HG02884 (cell line): Measurements from ENCODE around the gene ACTL6B.
"Not testable (repeated sequence)": the region's sequence is repeated elsewhere in the genome, so short reads cannot be mapped to it uniquely, and the experiment has no call there.

ENCODE experiments used
- ATAC-seq: cut with Tn5 transposase; IDR thresholded peaks from one replicate; pipeline ENCODE4 v1.9.1; 2021; ENCODE audit warnings: mild to moderate bottlenecking, moderate library complexity; ENCODE audit not compliant: unreplicated experiment

Gene ACTL6B

DNA sequence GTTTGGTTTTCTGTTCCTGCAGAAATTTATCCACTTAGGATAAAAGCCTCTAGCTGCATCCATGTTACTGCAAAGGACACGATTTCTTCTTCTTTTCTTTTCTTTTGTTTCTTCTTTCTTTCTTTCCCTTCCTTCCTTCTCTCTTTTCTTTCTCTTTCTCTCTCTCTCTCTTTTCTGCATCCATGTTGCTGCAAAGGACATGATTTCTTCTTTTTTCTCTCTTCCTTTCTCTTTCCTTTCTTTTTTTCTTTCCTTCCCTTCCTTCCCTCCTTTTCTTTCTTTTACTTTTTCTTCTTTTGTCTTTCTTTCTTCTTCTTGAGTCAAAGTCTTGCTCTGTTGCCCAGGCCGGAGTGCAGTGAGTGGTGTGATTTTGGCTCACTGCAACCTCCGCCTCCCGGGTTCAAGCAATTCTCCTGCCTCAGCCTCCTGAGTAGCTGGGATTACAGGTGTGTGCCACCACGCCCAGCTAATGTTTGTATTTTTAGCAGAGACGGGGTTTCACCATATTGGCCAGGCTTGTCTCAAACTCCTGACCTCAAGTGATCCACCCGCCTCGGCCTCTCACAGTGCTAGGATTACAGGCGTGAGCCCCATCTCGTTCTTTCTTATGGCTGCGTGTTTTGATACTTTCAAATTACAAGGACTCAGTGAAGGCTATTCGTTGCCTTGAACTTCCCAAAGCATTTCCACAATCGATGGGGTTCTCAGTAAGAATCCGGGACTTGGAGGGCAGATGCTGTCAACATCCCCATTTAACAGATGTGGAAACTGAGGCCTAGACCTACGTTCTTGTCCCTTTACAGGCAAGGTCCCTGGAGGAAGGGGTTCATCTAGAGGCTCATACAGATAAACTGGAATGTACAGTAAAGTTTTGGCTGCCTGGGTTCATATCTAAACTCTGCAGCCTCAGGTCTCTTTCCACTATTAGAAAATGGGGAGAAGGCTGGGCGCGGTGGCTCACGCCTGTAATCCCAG is 15.4 kb upstream of the ACTL6B start:
- ATAC-seq, result no peak

DNA sequence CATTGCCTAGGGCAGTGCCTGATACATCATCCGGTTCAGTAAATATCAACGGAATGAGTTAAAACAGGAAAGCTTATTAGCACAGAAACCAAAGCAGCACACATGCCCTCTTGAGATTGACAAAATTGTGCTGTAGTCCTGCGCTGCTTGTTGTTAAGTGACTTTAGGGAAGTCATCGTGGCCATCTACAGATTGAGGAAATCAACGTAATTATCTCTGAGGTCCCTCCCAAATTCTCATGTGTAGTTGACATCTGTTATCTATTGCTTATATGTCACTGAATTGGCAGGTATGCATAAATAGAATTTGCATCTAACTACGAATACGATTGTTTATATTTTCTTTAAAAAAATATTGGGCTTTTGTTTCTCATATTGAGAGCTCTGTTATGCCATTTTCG is 13.8 kb upstream of the ACTL6B start:
- no peak for ATAC-seq

DNA sequence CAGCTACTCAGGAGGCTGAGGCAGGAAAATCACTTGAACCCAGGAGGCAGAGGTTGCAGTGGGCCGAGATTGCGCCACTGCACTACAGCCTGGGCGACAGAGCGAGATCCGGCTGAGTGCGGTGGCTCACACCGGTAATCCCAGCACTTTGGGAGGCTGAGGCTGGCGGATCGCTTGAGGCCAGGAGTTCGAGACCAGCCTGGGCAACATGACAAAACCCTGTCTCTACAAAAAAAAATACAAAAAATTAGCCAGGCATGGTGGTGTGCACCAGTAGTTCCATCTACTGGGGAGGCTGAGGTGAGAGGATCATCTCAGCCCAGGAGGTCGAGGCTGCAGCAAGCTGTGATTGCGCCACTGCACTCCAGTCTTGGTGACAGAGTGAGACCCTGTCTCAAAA is 12.9 kb upstream of the ACTL6B start:
- ATAC-seq, result not testable (repeated sequence)

DNA sequence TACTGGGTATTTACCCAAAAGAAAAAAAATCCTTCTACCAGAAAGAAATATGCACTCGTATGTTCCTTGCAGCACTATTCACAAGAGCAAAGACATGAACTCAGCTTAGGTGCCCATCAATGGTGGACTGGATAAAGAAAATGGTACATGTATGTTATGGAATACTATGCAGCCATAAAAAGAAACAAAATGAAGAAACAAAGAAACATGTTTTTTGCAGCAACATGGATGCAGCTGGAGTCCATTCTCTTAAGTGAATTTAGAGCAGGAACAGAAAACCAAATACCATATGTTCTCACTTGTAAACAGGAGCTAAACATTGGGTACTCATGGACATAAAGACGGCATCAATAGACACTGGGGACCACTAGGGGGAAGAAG is 11.8 kb upstream of the ACTL6B start:
- no peak for ATAC-seq

DNA sequence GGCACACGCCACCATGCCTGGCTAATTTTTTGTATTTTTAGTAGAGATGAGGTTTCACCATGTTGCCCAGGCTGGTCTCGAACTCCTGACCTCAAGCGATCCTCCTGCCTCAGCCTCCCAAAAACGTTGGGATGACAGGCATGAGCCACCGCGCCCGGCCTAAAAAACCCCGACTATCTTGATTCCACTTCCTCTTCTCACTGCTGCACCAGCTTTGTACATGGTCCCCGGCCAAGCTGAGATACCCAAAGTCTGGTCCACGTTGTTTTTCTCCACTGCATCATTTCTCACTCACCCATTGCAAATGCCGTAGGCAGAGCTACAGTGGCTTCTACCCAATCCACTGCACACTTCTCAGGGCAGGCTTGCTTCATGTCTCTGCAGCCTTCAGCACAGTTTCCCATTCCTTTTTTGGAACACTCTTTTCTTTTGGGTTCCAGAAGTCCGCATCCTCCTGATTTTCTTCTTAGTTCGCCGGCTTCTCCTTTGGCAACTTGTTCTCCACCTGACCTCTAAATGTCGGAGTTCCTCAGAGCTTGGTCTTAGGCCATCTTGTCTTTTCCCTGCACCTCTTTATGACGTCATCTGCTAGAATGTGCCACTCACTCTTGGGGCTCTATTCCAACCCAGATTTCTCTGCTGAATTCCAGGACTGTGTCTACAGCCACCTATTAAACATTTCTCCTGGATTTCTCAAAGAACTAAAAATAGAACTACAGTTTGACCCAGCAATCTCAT is 11.3 kb upstream of the ACTL6B start:
- no peak for ATAC-seq

DNA sequence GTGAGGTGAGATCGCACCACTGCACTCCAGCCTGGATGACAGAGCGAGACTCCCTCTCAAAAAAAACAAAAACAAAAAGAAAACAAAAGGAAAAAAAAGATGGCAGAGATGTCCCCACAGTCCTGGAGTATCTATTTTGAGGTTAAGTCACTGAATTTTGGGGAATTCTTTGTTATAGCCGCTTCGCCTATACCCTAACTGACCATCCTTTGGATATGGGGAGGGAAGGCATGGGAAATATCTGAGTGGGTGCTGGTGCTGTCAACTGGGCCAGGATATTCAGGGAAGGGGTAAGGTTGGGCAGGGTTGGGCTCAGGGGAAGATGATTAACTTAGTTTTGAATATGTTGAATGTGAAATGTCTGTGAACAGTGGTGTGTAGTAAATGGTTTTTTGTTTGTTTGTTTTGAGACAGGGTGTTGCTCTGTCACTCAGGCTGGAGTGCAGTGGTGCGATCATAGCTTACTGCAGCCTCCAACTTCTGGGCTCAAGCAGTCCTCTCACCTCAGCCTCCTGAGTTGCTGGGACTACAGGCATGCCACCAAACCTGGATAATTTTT is 9.0 kb upstream of the ACTL6B start:
- no peak for ATAC-seq

DNA sequence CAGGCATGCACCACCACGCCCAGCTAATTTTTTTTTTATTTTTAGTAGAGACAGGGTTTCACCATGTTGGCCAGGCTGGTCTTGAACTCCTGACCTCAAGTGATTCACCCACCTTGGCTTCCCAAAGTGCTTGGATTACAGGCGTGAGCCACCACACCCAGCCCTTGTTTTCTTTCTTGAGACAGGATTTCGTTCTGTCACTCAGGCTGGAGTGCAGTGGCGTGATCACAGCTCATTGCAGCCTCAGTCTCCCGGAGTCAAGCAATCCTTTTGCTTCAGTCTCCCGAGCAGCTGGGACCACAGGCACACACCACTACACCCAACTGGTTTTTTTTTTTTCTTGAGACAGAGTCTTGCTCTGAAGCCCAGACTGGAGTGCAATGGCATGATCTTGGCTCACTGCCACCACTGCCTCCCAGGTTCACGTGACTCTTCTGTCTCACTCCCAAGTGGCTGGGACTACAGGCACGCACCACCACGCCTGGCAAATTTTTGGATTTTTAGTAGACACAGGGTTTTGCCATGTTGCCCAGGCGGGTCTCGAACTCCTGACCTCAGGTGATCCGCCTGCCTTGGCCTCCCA is 6.0 kb upstream of the ACTL6B start:
- not testable (repeated sequence) for ATAC-seq

DNA sequence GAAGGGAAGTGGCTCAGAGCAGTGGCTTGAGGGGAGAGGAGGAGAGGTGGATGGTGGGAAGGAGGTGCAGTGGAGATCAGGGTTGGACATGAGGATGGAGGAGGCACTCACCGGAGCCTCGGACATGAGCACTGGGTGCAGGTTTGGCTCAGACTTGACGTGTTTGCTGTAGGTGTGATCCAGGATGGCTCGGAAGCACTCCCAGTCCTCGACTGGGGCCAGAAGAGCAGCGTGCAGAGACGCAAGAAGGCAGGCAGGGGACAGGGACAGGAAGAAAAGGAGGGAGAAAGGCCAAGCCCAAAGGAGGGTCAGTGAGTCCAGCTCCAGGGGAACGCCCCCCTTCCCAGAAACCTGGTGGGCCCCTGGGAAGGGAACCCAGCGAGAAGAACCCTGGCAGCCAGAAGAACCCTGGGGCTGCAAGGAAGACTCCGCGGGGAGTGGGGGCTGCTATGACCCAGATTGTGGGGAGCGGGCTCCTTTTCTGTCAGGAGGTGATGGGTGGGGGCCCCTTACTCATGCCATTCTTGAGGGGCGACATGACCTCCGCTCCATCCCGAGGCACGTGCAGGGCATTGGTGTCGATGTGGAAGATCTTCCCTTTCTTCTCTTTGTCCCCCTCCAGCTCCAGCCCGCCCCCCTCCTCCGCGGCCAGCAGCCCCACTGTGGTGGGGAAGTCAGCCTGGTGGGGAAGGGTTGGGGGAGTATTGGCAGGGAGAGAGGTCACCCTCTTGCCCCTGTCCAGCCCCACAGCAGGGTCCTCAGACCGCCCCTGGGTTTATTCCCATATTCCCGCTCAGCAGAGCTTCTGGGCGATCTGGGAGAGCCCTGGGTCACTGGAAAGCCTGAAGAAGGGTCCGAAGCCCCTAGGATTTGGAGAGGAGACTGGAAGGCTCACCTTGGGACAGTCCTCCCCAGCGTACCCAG is 1.1 kb downstream of the ACTL6B start:
- no peak for ATAC-seq

DNA sequence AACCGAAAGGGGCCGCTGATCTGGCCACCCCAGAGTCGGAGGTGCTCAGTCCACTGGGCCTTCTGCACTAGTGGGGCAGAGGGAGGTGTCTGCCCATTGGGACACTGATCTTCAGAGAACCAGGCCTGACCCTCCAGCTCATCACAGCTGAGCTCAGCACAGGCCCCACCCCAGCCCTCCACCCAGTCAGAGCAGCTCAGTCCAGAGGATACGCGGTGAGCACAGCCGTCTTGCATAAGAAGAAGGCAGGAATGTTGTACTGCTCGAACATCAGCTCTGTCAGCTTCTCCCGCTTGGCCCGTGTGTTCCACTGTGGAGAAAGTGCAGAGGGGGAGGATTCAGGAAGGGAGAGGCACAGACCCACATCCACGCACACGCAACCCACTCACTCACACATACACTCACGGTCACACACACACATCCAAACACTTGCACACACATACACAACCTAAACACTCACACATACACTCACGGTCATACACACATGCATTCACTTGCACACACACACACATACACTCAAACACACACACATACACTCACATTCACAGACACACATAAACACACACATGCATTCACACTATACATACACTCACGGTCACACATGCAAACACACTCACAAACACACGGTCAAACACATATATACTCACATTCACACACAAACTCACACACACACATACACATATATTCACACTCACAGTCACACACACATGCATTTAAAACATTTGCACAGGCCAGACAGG is 6.3 kb downstream of the ACTL6B start:
- ATAC-seq, result no peak

DNA sequence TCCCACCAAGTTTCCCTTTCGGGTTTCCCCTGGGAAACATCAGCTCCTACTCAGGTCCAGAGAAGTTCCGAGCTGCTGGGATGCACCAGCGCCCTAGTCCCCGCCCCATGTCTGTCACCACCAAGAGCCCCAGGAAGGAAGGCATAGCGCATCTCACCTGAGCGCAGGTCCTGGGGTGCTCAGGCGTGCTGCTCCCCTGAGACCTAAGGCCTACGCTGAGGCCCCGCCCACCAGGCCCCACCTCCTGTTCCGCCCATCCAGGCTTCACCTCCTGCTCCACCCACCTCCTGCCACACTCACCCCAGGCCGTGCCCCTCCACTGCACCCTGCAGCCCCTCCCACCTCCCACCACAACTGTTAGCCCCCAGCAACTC is 13.7 kb downstream of the ACTL6B start:
- ATAC-seq, result no peak

DNA sequence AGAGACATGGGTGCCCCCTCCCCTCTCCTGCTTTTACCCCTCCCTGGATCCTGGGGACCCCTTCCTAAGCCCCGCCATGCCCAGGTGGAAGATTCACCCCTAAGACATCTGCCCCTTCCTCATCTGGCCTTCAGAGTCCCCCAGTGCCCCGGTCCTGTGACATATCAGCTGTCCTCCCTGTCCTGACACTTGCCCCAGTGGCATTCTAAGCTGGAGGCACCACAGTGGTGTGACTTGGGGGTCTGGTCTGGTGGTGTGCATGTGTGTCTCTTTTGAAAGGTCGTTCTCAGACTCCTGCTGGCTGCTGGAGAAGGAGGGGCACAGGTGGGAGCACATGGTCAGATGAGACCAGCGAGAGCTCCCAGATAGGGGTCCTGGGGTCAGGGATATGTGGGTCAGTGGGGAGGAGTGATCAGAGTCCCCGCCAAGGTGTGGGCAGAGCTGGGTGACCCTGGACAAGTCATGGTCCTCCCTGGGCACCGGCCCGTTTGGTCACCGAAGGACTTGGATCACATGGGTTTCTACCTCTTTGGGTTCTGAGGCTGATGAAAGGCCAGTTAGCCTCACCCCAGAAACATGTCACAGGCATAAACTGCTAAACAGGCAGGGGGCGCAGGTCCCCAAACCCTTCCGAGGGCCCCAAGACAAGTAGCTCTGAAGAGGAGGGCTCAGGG is 14.3 kb downstream of the ACTL6B start:
- ATAC-seq, result no peak

DNA sequence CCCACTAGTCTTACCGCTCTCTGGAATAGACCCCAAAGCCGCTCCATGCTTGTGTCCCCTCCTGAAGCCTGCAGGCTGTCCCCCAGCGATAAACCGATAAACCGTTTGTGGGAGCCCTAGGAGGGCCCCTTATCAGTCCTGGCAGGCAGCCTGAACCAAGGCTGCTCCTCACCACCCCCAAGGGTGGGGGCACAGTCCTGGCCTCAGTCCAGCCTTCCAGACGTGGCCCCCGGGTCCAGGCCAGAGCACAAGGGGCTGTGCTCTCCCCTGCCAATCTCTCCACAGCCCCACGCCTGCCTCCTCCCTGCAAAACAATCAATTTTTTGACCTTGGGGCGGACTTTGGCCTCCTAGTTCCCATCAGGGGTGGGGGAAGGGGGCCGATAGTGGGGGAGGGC is 14.8 kb downstream of the ACTL6B start, which contains the start of gene TFR2:
TSS of gene TFR2 (minus strand) at position 90 of the 397 bp plus-strand sequence. CDS start at position 47, 43 bp downstream.
- no peak for ATAC-seq

DNA sequence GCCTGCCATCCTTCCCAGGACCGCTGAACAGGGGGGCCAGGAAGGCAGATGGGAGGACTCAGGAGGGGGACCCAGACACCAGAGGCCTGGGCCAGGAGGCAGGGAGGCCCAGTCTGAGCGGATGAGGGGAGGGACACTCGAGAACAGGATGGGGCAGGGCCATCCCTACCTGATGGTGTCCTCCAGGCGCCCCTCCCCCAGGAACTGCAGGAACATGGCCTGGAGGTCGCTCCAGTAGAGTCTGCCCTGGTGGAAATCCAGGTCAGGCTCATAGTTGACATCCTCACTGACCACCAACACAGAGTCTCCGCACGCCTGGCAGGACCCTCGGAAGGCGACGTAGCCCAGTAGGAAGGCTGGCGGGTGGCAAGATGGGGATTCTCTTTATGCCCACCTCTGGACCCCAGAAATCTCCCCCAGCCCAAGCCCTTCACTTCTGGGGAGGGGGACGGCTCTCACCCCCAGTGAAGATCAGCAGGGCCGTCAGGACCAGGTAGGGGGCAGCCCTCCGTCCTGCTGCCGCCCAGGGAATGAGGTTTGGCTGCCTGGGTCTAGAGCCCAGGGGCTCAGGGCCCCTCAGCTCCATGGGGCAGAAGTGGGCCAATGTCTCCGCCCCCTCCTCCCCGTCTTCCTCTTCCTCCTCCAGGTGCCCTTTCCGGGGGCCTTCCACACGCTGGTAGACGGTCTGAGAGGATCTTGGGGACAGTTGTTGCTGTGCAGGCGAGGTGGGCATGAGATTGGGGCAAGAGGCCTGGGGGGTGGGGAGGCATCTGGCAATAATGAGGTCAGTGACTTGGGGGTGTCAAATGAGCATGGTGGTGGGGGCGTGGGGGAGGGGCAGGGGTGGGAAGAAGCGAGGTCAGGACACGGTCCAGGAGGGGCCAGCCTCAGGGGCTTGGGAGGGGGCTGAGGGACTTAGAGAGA is 15.5 kb downstream of the ACTL6B start:
- ATAC-seq, result no peak

DNA sequence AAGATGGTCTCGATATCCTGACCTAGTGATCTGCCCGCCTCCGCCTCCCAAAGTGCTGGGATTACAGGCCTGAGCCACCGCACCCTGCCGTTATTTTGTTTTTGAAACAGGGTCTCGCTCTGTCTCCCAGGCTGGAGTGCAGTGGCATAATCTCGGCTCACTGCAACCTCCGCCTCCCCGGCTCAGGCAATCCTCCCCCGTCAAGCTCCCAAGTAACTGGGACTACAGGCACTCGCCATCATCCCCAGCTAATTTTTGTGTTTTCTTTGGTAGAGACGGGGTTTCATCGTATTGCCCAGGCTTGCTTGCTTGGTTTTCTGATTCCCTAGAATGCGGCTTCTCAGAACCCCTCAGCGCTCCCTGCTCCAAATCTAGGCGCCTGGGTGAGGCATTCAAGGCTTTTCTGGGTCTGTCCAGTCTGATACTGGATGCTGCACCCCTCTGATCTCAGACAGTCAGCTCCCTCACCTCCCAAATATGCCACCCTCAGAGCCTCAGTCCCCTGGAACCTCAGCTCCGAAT is 16.2 kb downstream of the ACTL6B start:
- no peak for ATAC-seq

DNA sequence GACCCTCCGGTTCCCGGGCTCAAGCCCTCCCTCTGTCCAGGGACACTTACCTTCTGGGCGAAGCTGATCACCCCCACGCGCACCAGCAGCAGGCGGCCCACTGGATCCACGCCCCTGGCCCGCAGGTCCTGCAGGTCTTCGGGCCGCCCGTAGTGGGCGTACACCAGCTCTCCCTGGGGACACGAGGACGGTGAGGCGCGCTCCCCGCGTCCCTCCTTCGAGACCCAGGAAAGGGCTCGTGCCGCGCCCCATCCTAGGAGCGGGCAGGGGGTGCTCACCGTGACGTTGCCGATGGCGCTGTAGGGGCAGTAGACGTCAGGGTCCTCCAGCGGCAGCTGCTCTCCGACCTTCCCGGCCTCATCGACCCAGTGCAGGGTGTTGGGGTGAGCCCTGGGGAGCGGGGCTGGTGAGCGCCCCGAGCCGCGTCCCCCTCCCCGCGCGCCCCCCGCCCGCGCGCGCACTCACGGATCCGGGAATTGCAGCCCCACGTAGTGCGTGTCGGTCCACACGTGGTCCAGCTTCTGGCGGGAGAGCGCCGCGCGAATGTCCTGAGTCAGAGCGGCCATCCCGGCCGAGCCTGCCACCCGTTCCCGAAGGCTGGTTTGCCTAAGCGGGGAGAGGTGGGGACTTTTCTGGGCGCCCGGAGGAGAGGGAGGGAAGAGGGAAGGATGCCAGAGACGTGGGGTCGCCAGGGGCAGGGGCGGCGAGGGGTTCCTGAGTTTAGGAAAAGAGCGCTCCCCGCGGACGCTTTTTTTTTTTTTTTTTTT is 23.1 kb downstream of the ACTL6B start:
- no peak for ATAC-seq

DNA sequence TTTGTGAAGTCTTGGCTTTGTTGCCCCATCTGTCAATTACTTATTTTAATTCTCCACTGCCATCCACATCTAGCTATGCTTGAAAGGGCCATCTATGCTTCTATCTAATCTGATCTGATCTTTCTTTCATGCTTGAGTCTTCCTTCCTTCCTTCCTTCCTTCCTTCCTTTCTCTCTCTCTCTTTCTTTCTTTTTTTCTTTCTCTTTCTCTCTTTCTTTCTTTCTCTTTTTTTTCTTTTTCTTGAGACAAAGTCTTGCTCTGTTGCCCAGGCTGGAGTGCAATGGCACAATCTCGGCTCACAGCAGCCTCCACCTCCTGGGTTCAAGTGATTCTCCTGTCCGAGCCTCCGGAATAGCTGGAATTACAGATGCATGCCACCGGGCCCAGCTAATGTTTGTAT is 26.2 kb downstream of the ACTL6B start:
- ATAC-seq, result no peak

DNA sequence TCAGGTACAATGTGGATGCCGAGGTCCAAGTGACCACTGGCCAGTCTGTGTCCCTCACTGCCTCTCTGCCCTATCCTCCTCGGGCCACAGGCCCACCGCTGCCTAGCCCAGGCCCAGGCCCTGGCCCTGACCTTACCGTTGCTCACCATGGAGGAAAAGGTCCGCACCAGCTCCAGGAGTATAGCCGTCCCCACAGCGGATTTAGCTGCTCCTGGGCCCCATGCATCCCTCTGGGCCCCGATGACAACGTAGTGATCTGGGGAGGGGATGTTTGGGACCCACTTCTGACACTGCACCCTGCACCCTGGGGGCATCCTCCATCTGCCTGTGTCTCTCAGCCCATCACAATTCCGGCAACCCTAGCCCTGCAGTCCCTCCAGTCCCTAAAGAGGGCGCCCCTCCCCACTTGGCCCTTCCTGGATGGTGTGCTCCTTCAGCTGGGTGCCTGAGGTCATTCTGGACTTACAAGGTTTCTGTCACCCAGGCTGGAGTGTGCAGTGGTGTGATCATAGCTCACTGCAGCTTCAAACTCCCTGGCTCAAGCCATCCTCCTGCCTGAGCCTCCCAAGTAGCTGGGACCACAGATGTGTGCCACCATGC is 27.0 kb downstream of the ACTL6B start:
- ATAC-seq, result no peak
